Muscle of back (tissue), 11 donors: ENCODE data around the gene DIP2C. TPM values are rescaled to one million over a fixed set of nuclear protein-coding genes. Genes with fewer than 3 reads are reported as not detected.

ENCODE experiments used
- DNase-seq, 3 donors: peaks; one replicate each; pipeline versions ENCODE4 v3.0.0 to v3.0.0-alpha.2; 2013
- polyA plus RNA-seq, 10 donors: library from polyadenylated mRNA; unstranded; fragments of 120-200 nt; gene quantifications; one replicate each; pipeline ENCODE4 v1.2.1, GENCODE V29; 2013; ENCODE audit not compliant: insufficient read length in 10 of 10

Gene DIP2C
- polyA plus RNA-seq, 10 donors: 23.3 to 30.9 (median 25.9) TPM

DNA sequence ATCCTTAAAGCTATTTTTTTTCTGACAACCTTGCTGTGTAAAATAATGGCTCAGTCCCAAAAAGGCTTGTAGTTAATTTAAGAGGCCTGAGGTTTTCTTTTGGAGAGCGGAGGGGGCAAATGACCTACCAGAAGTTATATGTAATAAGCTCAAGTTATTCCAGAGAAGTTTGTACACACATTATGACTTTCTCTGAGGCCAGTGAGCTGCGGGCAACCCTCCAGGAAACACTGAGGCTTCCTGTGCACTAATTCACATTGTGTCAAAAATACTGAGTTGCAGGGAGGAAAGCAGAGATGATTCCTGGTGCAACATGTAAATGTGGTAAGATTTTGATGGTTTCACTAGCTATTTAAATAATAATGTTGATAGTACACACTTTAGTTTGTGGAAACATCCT, 188.6 kb downstream of the DIP2C start:
- peak in 1 of 3 donors; percentile 68 for DNase-seq

DNA sequence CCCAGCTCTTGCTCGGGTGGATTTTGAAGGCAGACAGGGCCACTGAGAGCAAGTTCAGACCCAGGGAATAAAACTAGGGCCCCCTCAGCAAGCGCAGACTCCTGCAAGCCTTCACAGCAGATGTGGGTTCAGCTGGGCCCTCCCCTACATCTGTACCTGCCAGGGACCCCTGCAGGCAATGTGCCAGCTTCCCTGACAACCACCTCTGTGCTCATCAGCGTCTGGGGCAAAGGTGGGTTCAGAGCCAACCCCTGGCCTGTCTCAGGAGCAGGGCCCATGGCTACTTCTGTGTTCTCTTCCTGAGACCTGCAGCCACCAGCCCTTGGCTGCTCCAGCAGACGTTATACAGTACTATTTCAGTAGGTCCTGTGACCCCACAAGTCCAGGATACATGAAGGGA, 189.5 kb downstream of the DIP2C start:
- no peak for DNase-seq

DNA sequence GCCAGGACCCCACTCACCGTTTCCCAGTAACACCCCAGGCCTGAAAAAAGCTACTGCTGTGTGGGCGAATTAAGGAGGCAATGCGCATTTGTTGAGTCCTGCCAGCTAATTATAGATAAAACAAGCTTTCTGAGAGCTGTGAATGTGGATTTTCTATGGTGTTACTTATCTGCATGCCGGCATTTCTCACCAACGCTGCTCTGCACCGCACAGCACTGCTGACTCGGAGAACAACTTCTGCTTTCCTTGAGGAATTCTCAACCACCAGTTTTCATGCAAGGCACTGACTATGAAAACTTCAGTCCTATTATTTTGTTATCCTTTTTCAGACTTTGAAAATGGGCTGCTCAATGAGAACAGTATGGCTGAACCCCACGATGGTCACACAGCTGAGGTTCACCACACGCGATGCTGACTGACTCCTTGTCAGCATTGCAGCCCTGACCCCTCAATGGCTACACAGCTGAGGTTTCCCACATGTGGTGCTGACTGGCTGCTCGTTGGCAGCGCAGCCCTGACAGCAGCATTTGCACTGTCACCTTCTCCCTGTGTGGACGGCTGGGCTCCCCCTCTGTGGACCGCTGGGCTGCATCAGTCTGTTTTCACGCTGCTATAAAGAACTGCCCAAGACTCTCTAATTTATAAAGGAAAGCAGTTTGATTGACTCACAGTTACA, 190.6 kb downstream of the DIP2C start:
- DNase-seq: no peak

DNA sequence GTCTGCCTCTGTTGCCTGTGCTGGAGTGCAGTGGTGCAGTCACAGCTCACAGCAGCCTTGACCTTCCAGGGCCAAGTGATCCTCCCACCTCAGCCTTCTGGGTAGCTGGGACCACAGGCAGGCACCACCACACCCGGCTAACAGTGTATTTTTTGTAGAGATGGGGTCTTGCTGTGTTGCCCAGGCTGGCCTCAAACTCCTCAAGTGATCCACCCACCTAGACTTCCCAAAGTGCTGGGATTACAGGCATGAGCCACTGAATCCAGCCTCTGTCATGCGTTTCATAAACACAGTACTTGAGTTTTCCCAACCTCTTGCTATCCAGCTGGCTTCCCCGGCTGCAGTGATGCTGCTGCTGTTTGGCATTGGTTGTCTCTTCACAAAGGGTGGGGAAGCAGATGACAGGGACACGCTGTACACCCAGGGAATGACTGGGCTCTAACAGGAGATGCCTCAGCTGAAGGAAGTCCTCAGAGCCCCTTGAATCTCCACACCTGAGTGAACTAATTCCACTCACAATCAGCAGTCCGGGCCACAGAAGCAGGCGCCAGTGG, 191.5 kb downstream of the DIP2C start:
- no peak for DNase-seq

DNA sequence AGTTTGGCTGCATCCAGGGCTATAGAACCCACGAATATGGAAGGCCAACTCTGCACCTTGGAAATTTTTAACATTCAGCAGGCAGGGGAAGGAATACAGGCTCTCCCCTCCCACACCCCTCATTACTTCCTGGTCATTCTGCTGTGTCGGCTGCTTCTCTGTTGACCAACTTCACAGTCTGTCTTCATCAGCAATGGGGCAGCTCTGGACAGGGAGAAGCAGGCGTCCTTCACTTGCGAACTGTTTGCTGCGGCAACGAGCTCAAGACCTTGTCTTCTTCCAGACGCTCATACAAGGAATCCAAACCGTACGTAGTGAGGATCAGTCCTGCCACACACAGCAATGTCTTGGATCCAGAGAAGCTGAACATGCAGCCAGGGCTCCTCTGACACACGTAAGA, 192.2 kb downstream of the DIP2C start:
- no peak for DNase-seq

DNA sequence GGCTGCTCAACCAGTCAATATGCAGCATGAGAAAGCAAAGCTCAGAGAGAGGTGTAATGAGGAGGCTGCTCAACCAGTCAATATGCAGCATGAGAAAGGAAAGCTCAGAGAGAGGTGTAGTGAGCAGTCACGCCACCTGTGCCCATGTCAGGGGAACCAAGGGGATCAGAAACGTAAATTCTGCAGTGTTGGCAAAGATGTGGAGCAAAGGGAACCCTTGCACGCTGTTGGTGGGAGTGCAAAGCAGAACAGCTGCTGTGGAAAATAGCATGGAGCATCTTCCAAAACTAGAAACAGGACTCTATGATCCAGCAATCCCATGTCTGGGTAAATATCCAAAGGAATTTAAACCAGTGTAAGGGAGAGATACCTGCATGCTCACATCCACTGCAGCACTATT, 194.9 kb downstream of the DIP2C start:
- no peak for DNase-seq

DNA sequence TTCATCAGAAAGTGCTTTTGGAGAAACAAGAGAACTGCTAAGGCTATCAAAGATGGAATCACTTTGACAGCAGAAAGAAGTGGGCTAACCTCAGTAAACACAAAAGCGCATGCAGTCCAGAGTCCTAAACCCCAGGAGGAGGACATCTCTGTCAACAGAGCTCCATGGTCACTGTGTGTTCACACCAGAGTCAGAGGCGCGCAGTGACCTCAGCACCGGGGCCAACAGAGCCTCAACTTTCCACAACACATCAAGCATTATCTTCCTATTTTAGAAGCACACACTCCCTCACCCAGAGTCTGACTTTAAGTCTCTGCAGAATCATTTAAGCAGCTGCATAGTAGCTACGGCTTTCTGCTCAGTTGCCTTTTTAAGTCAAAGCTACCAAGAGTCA, 195.3 kb downstream of the DIP2C start:
- no peak for DNase-seq

DNA sequence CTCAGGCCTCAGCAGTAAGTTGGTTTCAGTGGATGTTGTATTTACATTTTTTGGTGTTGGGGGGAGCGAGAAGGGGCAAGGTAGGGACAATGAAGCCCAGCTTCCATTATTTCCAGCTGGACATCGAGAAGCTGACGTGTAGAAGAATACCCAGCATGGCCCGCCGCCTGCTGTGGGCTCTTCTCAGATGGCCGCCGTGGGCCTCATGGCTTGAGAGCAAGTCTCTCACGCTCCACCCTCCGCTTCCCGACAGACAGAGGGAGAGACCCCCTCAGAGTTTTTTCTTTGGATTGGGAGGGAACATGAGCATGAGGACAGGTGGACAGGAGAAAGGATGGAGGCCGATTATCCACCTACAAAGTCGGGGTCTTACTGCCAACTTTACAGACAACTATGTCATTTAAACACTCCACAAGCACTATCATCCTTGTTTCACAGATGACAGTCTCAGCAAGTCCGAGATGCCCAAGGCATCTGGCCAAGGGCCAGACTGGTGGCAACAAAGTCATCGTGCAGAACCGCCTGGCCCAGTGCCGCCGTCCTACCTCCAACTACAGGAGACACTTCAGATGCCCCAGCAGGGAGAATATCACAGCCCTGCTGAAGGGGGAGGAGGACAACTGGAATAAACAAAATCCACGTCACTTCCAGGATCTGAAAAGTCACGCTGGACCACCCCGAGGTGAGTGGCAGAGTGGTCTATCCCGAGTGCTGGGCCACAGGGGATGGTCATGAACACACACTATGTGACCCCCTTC, 195.9 kb downstream of the DIP2C start:
- DNase-seq: no peak

DNA sequence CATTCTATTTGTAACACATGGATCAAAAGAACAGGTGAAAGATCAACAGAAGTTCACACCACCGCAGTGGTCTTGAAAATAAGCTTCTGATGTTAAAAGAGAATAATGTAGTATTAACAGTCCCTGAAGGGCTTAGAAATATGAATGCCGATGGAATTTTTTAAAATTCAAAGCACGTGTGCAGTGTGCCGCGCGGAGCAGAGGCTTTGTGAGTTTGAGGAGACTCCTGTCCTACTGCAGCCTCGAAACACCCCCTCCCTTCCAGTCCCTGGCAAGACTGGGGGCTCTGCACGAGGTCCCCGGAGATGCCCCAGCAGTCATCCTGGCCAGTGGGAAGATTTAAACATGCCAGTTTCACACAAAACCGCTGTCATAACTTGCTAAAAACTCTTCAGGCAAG, 196.6 kb downstream of the DIP2C start:
- no peak for DNase-seq

DNA sequence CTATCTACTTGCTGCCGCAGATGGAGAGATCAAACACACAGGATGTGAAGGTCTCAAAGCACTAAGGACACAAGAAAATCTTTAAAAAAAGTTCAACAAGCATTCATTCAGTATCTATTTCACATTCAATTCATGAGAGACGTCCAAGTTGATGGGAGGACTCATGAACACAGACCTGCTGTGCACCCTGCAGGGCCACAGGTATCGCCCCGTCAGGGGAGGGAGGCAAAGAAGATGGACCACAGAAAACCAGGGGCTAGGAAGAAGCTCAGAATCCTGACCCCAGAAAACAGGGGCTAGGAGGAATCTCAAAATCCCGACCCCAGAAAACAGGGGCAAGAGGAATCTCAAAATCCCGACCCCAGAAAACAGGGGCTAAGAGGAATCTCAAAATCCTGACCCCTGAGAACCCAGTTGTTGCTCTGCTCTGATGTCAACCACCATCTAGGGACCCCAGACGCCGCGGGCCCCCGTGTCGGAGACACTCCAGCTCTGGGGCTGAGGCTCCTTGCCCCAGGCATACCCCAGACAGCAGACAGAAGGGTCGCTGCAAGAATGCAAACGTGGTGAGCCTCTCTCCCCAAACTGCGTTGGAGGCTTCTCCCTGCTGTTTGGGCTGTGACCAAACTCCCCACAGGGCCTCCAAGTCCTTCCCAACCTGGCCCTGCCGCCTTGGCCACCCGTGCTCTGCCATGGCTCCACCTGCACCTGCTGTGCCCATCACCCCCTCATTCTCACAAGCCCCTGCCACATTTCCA, 197.6 kb downstream of the DIP2C start:
- DNase-seq: no peak

DNA sequence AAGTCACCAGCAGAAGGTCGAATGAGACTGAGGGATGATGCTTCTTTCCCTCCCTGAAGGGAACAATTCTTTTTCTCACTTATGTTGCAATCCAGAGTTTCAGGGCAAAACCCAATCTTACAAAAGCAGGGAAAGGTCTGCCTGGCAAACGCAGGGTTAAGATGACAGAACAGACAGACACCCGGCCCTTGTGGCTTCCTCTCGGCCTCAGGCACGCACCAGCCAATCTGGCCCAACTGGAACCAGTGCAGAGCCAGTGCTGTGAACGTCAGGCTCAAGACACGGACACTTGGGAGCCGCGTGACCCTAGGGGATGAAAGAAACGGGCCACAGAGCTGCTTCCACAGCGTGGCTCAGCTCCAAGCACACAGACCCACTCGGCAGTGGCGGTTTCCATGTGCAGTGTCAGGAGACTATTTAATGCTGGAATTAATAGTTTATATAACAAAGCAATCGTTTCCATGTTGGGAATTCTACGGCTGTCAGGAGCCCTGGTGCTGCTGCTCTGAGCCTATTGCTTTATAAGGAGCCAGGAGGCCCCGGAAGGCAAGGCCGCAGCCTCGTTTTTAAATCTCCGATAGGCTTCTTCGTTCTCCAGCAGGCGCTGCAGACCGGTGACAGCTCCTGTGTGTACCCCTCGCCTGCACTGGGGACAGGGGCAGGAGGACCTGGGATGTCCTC, 198.4 kb downstream of the DIP2C start:
- no peak for DNase-seq

DNA sequence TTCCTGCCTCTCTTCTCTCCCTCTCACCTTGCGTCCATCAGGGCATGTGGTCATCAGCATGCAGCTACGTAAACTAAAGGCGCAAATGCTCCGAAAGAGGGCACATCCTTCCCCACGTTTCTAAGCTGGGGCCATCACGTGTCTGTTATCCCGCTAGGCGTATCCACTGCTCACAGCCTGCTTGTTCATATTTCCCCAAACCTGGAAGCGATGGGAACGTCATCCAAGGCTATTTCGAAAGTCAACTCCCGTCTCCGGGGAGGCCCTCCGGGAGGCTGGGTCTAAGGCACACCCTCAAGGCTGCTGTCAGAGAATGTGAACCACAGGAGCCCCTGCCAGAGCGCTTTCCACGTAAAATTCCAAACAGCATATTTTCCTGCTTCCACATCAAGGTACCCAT, 199.2 kb downstream of the DIP2C start:
- peak in 1 of 3 donors; percentile 74 for DNase-seq

DNA sequence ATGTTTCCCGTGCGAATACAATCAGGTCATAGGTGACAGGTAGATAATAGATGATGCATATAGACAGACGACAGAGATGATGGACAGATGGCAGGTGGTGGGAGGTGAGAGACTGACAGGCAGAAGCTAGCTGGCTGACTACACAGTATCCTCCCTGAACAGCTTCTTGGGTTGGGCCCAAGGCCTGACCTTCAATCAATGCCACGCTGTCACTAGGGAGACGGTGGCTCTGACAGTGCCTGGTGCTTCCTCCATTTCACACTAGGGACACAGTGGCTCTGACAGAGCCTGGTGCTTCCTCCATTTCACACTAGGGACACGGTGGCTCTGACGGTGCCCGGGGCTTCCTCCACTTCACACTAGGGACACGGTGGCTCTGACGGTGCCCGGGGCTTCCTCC, 200.1 kb downstream of the DIP2C start:
- peak in 1 of 3 donors; percentile 50 for DNase-seq

DNA sequence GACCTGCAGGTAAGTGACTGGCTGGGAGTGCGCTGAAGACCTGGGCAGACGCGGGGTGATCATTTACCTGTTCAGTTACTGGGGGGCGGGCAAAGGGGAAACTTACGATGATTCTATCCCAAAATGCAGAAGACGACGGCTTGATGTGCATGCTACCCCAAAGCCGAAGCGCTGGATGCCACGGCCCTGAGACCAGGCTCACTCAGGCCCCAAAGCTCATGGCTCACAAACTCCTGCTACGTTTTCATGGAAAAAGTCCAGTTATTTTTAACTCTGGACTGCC, 200.6 kb downstream of the DIP2C start:
- DNase-seq: no peak

DNA sequence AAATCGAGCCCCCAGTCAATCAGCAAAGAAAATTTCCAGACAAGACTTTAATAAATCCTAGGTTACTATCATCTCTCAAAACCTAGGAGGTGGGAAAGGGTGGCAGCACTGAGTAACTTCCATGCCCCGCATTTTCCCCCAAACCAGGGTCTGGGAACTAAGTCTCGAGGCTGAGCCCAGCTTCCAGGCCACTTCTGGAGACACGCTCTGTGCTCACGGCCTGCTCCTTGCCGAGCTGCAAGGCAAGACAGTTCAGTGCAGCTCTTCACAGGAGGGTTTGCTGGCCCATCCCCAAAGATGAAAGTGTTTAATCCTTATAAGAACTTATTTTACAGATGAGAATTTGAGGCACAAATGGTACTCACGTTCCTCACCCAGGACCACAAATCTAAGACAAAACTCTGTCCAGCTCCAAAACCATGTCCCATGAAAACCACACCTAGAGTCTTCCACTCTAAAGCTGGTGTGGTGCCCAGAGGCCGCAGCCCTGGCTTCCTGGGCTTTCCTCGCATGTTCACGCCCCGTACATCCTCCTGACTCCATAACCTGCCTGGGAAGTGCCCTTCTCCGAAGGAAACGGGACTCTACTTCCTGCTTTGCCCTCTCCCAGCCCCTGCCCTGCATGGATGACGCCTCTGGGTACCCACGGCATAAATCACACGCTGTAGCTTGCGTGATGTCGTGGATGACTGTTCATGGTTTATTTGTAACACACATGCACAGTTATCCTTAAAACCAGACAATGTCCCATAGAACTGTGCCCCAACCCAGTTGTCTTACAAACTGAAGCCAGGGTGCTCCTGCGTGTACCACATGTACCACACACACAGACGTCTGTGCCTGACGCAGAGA, 201.2 kb downstream of the DIP2C start:
- no peak for DNase-seq

DNA sequence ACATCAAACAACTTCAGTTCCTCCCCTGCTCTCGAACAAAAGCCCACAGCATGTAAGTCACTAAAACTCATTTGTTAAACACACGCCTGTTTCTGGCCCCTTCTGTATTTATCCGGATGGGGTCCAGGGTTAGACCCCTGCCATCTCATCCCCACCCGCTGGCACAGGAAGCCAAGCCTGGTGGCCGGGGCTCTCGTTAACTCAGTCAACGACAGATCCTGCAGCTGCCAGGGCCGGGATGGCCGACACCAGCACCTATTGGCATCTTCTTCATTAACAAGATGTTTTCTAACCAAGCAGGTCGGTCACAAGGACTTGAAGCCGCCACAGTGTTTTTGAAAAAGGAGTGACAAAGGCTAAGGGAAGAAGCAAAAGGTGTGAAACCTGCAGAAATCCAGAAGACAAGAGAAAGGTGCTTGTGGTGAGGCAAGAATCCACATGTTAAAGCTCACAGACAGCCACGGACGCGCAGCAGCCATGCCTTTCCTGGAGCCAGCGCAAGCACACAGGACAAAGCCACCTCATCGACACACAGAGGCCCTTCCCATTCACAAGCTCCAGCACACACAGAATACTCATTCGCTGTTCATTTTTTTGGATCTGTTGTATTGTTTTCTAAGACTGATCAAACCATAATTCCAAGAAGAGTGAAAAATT, 202.7 kb downstream of the DIP2C start:
- DNase-seq: no peak

DNA sequence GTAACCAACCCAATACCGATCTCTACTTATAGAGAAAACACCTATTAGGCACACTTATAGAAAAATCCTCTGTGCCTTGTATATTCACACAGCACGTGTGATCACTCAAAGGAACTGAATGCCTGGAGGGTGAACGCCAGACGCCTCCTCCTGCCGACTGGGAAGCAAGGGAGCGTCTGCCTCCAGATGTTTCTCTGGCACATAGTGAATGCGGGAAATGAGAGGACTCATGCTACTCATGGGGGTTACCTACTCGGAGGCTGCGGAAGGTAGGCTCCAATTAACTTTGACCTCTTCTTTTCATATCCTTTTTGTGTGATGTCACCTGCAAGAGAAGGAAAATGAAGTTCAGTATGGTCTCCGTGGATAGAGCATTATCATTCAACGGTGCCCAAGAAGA, 203.3 kb downstream of the DIP2C start:
- DNase-seq: peak in 1 of 3 donors; percentile 45

DNA sequence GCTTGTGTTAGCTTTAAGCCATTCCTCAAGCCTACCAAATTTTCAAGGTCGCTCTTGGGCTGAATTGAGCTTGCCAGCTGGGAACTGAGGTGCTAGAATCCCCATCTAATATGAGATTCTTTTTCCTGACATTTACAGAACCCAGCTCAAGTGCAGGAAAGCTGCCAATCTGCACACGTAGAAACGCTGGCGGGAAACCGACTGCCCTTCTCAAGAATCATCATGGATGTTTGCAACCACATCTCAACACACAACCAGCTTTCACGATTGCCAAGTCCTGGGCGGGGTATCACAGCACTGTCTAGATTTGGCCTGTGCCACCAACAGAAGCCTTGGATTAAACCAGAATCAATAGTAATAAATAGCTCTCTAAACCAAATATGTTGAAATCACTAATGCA, 203.7 kb downstream of the DIP2C start:
- peak in 1 of 3 donors; percentile 19 for DNase-seq

DNA sequence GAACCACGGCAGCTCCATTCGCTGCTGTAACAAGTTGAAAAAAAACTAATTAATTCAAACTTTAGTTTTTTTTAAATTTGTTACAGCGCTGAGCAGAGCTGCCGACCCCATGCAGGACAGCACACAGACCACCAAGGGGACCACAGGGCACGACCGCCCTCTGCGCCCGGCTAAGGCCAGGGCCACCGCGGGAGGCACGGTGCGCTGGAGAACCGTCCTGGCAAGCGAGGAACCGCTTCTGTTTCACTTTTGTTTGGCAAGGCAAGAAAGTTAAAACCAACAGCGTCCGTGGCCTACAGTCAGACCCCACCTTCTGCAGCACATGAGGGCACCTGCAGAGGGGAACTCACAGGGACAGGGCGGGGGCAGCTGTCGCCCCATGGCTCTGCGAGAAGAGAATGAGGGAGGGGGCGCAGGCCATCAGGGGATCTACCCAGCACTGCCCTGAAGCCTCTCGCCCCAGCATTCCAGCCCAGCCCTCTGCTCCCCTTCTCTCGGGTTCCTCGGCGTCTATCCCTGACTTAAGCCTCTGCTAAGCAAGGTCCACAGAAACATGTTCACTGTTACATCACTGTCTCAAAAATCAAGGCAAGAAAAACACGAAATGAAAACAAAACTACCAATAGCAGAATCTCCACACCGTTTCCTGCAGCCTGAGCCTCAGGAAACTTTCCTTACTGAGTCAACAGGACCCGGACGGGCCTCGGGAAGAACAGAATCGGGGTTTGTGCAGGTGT, 204.4 kb downstream of the DIP2C start:
- DNase-seq: peak in 1 of 3 donors; percentile 51

DNA sequence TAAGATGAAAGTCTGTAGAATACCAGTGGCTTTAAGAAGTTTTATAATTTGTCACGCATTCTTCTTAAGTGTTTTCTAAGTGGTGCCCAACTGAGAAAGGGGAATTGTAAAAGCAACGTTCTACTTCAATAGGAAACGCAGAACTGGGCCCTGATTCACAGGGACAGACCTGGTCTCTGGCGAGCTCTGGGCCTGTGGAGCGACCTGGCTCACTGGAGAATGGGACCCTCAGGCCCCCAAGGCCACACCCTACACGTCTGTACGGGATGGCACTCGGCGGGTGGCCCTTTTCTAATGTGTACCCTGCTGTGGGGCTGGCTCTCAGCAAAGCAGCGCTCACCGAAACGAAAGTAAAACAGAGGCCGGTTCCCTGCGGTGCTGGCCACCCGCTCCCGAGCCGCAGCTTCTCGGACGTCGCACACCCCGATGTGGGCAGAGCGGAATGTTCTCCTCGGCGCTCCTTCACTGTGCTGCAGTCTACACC, 205.0 kb downstream of the DIP2C start:
- DNase-seq: peak in 1 of 3 donors; percentile 56
